ENCODE results near the gene WDR70.

Gene WDR70

GRCh38 chr5:37767251-37767650 lies 388.1 kb downstream of the WDR70 start:
- no peak for TF ChIP-seq EZH2phosphoT487 (conservative IDR thresholded peaks at IDR 0.05; ENCODE audit: low read length)
- TF ChIP-seq CTCF (IDR thresholded peaks at IDR 0.05; ENCODE audit: insufficient read depth, low read length, poor library complexity, severe bottlenecking): no peak

GRCh38 chr5:37767961-37768360 lies 388.8 kb downstream of the WDR70 start:
- Histone ChIP-seq H3K9ac (ENCODE audit: low read length) (no peak overlapping the region), H4K20me1 (ENCODE audit: low read depth, low read length) (no peaks in the 10 kb centered on the region)

More at GRCh38 chr5:37767251-37767650, 388.1 kb downstream of the WDR70 start:
- no peaks in the 10 kb centered on the region for H3K9me2 ChIP-seq (replicated peaks; ENCODE audit: insufficient read depth, low read length)
- H2AFZ ChIP-seq (ENCODE audit: low read depth, low read length, severe bottlenecking): no peak overlapping the region
- H3K79me2 ChIP-seq (ENCODE audit: insufficient read depth, low read length): no peaks in the 10 kb centered on the region
- H3K9ac ChIP-seq (ENCODE audit: low read length): no peak overlapping the region
- H3K4me2 ChIP-seq (ENCODE audit: low read depth, low read length, poor library complexity, severe bottlenecking): no peak overlapping the region
- no peak overlapping the region for H3K27ac ChIP-seq (ENCODE audit: low read depth, low read length)
- H4K20me1 ChIP-seq (ENCODE audit: low read depth, low read length): no peaks in the 10 kb centered on the region
- H3K36me3 ChIP-seq (ENCODE audit: low read length): no peaks in the 10 kb centered on the region
- H3K9me3 ChIP-seq (ENCODE audit: insufficient read depth, low read length): no peaks in the 10 kb centered on the region
- no peaks in the 10 kb centered on the region for H3K27me3 ChIP-seq (ENCODE audit: low read length)
- no peak overlapping the region for H3K4me3 ChIP-seq (ENCODE audit: insufficient read depth, low read length, poor library complexity, severe bottlenecking)
- no peaks in the 10 kb centered on the region for H3F3A ChIP-seq (ENCODE audit: insufficient read depth)

GRCh38 chr5:37768371-37768770 lies 389.3 kb downstream of the WDR70 start:
- TF ChIP-seq EZH2phosphoT487 (conservative IDR thresholded peaks at IDR 0.05; ENCODE audit: low read length) (no peak), CTCF (IDR thresholded peaks at IDR 0.05; ENCODE audit: insufficient read depth, low read length, poor library complexity, severe bottlenecking) (no peak)
- no peak overlapping the region for H2AFZ ChIP-seq (ENCODE audit: low read depth, low read length, severe bottlenecking)
- H3K9me3 ChIP-seq (ENCODE audit: insufficient read depth, low read length): no peaks in the 10 kb centered on the region
- H3K79me2 ChIP-seq (ENCODE audit: insufficient read depth, low read length): no peaks in the 10 kb centered on the region
- no peak overlapping the region for H3K27ac ChIP-seq (ENCODE audit: low read depth, low read length)
- H3K36me3 ChIP-seq (ENCODE audit: low read length): no peaks in the 10 kb centered on the region
- H3K4me2 ChIP-seq (ENCODE audit: low read depth, low read length, poor library complexity, severe bottlenecking): no peak overlapping the region
- no peaks in the 10 kb centered on the region for H3K27me3 ChIP-seq (ENCODE audit: low read length)
- no peaks in the 10 kb centered on the region for H3F3A ChIP-seq (ENCODE audit: insufficient read depth)
- H4K20me1 ChIP-seq (ENCODE audit: low read depth, low read length): no peaks in the 10 kb centered on the region
- H3K9ac ChIP-seq (ENCODE audit: low read length): no peak overlapping the region
- H3K9me2 ChIP-seq (replicated peaks; ENCODE audit: insufficient read depth, low read length): no peaks in the 10 kb centered on the region
- H3K4me3 ChIP-seq (ENCODE audit: insufficient read depth, low read length, poor library complexity, severe bottlenecking): no peak overlapping the region

More at GRCh38 chr5:37767961-37768360, 388.8 kb downstream of the WDR70 start:
- TF ChIP-seq CTCF (IDR thresholded peaks at IDR 0.05; ENCODE audit: insufficient read depth, low read length, poor library complexity, severe bottlenecking): no peak
- no peaks in the 10 kb centered on the region for H3K9me2 ChIP-seq (replicated peaks; ENCODE audit: insufficient read depth, low read length)
- no peak overlapping the region for H3K4me3 ChIP-seq (ENCODE audit: insufficient read depth, low read length, poor library complexity, severe bottlenecking)
- H3K27me3 ChIP-seq (ENCODE audit: low read length): no peaks in the 10 kb centered on the region
- no peak overlapping the region for H3K27ac ChIP-seq (ENCODE audit: low read depth, low read length)
- no peak overlapping the region for H3K4me2 ChIP-seq (ENCODE audit: low read depth, low read length, poor library complexity, severe bottlenecking)
- no peaks in the 10 kb centered on the region for H3K79me2 ChIP-seq (ENCODE audit: insufficient read depth, low read length)
- no peaks in the 10 kb centered on the region for H3F3A ChIP-seq (ENCODE audit: insufficient read depth)
- no peaks in the 10 kb centered on the region for H3K9me3 ChIP-seq (ENCODE audit: insufficient read depth, low read length)
- H3K36me3 ChIP-seq (ENCODE audit: low read length): no peaks in the 10 kb centered on the region
- H2AFZ ChIP-seq (ENCODE audit: low read depth, low read length, severe bottlenecking): no peak overlapping the region
